ENCODE results near the gene PTPRA.

Gene PTPRA

DNA sequence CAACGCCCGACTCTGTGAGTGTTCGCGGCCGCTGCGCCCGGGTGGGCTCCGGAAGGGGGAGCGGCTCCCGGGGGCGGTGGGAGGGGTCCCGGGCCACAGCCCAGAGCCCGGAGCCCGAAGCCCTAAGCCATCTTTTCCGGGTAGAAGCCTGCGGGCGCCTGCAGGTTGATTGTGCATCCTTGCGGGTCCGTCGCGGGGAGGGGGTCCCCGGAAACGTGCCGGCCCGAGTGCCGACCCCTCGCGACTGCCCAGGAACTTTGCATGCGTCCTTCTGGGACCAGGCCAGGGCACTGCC, 413 bp downstream of the PTPRA start:
- Histone ChIP-seq H3K36me3 (no peaks in the 10 kb centered on the region), H3K9me3 (no peaks in the 10 kb centered on the region), H3K4me1 (ENCODE audit: control insufficient read depth in 1 of 2, insufficient read depth in 1 of 2, low read depth in 1 of 2, low read length in 1 of 2) (peaks cover 21 to 33% of the 10 kb centered on the region in 2 experiments), H3K27ac (peak overlapping the region; percentile 75), H3K4me3 (ENCODE audit: low read depth in 1 of 2, low read length in 1 of 2) (peak overlapping the region; percentile 64 to 97), H3K27me3 (peaks cover 29% of the 10 kb centered on the region)
- TF ChIP-seq, protein P1, sequence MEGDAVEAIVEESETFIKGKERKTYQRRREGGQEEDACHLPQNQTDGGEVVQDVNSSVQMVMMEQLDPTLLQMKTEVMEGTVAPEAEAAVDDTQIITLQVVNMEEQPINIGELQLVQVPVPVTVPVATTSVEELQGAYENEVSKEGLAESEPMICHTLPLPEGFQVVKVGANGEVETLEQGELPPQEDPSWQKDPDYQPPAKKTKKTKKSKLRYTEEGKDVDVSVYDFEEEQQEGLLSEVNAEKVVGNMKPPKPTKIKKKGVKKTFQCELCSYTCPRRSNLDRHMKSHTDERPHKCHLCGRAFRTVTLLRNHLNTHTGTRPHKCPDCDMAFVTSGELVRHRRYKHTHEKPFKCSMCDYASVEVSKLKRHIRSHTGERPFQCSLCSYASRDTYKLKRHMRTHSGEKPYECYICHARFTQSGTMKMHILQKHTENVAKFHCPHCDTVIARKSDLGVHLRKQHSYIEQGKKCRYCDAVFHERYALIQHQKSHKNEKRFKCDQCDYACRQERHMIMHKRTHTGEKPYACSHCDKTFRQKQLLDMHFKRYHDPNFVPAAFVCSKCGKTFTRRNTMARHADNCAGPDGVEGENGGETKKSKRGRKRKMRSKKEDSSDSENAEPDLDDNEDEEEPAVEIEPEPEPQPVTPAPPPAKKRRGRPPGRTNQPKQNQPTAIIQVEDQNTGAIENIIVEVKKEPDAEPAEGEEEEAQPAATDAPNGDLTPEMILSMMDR (IDR thresholded peaks at IDR 0.05): no peak

DNA sequence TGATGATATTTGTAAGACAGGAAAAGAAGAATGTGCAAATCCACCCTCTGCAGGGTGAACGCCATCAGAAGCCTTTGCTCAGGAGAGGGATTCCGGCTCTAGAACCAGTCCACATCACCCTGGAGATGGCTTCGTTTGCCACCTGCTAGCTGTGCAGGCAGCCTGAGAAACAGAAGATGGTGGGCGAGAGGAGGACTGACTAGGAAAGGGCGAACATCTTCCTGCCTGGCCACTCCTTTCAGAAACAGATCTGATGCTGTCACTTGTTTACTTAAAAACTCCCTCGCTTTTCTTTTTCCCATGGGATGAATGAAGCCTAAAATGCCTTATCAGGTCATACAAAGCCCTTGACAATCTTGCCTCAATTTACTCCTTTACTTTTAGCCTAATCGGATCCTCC, 1.2 kb downstream of the PTPRA start:
- peaks cover 21 to 33% of the 10 kb centered on the region in 2 experiments for H3K4me1 ChIP-seq (ENCODE audit: control insufficient read depth in 1 of 2, insufficient read depth in 1 of 2, low read depth in 1 of 2, low read length in 1 of 2)
- TF ChIP-seq, protein P1 (IDR thresholded peaks at IDR 0.05): no peak
- H3K4me3 ChIP-seq (ENCODE audit: low read depth in 1 of 2, low read length in 1 of 2): peak overlapping the region; percentile 64 to 97
- peaks cover 4% of the 10 kb centered on the region for H3K36me3 ChIP-seq
- H3K27ac ChIP-seq: no peak overlapping the region
- peaks cover 29% of the 10 kb centered on the region for H3K27me3 ChIP-seq
- no peaks in the 10 kb centered on the region for H3K9me3 ChIP-seq

DNA sequence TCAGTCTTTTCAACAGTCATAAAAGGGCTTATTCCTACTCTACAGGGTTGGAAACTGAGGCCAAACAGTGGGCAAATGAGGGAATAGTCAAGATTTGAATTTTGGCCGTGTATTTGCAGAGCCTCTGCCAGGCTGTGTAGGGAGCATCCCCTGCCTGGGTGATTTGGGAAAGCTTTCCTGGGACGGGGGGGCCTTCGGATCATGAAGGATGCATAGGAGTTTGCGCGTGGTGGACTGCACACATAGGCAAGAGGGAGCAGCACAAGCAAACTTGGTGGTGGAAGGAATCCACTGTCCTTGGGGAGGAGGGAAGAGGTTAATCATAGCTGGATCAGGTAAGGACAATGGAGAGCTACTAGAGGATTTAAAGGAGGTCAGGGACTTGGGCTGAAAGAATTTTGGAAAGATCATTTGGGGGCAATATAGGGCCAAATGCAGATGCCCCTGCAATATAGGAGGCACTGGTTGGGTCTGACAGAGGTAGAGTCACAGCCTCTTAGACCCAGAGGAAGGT, 2.5 kb downstream of the PTPRA start:
- Histone ChIP-seq H3K27me3 (peaks cover 23% of the 10 kb centered on the region), H3K27ac (no peak overlapping the region), H3K4me3 (ENCODE audit: low read depth in 1 of 2, low read length in 1 of 2) (no peak overlapping the region), H3K9me3 (no peaks in the 10 kb centered on the region), H3K36me3 (peaks cover 5% of the 10 kb centered on the region), H3K4me1 (ENCODE audit: control insufficient read depth in 1 of 2, insufficient read depth in 1 of 2, low read depth in 1 of 2, low read length in 1 of 2) (peaks cover 21 to 33% of the 10 kb centered on the region in 2 experiments)
- TF ChIP-seq, protein P1 (IDR thresholded peaks at IDR 0.05): no peak

DNA sequence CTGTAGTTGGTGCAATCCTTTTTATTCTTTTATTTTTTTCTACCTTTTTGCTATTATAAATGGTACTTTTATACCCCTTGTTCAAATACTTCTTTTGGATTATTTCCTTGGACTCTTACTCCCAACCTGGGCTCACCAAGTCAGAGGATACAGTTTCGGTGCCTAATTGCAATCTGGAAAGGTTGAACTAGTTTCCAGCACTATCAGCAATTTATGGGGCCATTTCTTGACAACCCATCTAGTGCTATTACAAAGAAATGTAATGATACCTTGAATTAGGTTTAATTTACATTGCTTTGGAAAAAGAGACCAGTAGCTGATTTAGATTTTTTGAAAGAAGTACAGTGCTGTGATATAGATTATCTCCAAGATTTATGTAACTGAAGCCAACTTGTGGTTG, 5.2 kb downstream of the PTPRA start:
- H3K27me3 ChIP-seq: no peaks in the 10 kb centered on the region
- H3K4me1 ChIP-seq (ENCODE audit: control insufficient read depth in 1 of 2, insufficient read depth in 1 of 2, low read depth in 1 of 2, low read length in 1 of 2): peaks cover 9 to 20% of the 10 kb centered on the region in 2 experiments
- no peak overlapping the region for H3K27ac ChIP-seq
- no peaks in the 10 kb centered on the region for H3K9me3 ChIP-seq
- TF ChIP-seq, protein P1 (IDR thresholded peaks at IDR 0.05): no peak
- H3K36me3 ChIP-seq: peaks cover 5% of the 10 kb centered on the region
- no peak overlapping the region for H3K4me3 ChIP-seq (ENCODE audit: low read depth in 1 of 2, low read length in 1 of 2)

DNA sequence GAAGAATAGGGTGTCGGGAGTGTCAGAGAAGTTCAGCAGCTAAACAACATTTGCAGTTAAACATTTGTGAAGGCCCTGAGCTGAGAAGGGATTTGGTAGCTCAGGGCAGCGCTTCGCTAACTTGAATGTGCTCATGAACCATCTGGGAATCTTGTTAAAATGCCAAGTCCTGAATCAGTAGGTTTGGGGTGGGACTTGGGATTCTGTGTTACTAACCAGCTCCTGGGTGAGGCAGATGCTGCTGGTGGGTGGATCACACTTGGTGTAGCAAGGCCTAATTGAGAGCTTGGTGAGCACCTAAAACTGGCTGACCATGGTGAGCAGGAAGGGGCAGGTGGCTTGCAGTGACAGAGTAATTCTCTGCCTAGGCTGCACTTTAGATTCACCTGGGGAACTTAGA, 5.9 kb downstream of the PTPRA start:
- Histone ChIP-seq H3K27me3 (no peaks in the 10 kb centered on the region), H3K9me3 (no peaks in the 10 kb centered on the region), H3K4me3 (ENCODE audit: low read depth in 1 of 2, low read length in 1 of 2) (no peak overlapping the region), H3K4me1 (ENCODE audit: control insufficient read depth in 1 of 2, insufficient read depth in 1 of 2, low read depth in 1 of 2, low read length in 1 of 2) (peaks cover 9 to 15% of the 10 kb centered on the region in 2 experiments), H3K36me3 (peaks cover 5% of the 10 kb centered on the region), H3K27ac (no peak overlapping the region)
- TF ChIP-seq, protein P1 (IDR thresholded peaks at IDR 0.05): no peak

DNA sequence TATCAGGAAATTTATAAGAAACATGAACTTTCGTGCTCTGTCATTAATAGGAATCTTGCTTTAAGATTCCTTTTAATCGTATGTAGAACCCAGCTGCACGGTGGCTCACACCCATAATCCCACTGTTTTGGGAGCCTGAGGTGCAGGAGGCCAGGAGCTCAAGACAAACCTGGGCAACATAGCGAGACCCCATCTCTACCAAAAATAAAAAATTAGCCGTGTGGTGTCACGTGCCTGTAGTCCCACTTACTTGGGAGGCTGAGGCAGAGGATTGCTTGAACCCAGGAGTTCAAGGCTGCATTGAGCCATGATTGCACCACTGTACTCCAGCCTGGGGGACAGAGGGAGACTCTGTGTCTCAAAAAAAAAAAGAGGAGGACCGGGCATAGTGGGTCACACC, 7.4 kb downstream of the PTPRA start:
- H3K27me3 ChIP-seq: no peaks in the 10 kb centered on the region
- TF ChIP-seq, protein P1 (IDR thresholded peaks at IDR 0.05): no peak
- H3K4me1 ChIP-seq (ENCODE audit: control insufficient read depth in 1 of 2, insufficient read depth in 1 of 2, low read depth in 1 of 2, low read length in 1 of 2): no peaks in the 10 kb centered on the region

More for the DNA sequence above, 7.4 kb downstream of the PTPRA start:
- Histone ChIP-seq H3K4me3 (ENCODE audit: low read depth in 1 of 2, low read length in 1 of 2) (no peak overlapping the region), H3K36me3 (peaks cover 5% of the 10 kb centered on the region), H3K9me3 (no peaks in the 10 kb centered on the region), H3K27ac (no peak overlapping the region)

All from neutrophil (primary cell).